ENCODE data around the gene ELP1. TPM values are rescaled to one million over a fixed set of nuclear protein-coding genes. Genes with fewer than 3 reads are reported as not detected.
"Not testable (repeated sequence)": the region's sequence is repeated elsewhere in the genome, so short reads cannot be mapped to it uniquely, and the experiment has no call there.

The ELP1 gene
- total and polyA plus RNA-seq, 3 donors from 2014 or later, result 20.8 to 36.6 (median 32.7) TPM

DNA sequence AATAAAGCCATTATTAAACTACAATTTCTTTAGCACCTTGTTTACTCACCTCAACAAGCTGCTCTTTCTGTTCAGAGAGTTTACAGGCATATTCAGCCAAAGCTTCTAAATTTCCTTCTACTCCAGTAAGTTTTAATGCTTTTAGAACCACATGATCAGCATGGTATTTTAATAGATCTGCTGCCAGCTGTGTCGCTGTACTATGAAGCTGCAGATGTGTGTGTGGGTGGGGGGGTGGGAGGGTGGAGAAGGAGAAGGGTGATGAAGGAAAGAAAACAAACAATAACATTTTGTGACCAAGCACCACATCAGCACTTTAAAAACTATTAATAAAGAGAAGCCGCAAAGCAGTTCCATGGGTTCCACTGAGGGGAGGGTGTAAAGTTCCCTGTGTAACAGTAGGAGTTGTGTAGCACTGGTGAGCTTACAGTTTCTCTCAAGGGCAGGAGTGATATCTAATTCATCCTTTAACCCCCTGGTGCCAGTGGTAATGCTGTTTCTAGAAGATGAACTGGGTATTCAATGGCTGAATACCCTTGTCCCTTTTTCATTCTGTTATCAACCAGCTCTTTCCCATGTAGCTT is 38.8 kb upstream of the ELP1 start:
- Histone ChIP-seq H3K4me1 (peaks cover 29% of the 10 kb centered on the region), H3K27ac (peak overlapping the region; percentile 36 to 37), H3K9me3 (no peaks in the 10 kb centered on the region), H3K27me3 (no peaks in the 10 kb centered on the region), H3K36me3 (ENCODE audit: low read depth, missing control alignments) (no peaks in the 10 kb centered on the region), H3K4me3 (no peak overlapping the region)
- intact Hi-C loops (cut with DNase I; ENCODE audit: low total_unique reads), result no loop called here
- WGBS, 2 donors, result 36 to 47% methylated on average over 2 of the region's 2 CpGs
- TF ChIP-seq, protein P1, sequence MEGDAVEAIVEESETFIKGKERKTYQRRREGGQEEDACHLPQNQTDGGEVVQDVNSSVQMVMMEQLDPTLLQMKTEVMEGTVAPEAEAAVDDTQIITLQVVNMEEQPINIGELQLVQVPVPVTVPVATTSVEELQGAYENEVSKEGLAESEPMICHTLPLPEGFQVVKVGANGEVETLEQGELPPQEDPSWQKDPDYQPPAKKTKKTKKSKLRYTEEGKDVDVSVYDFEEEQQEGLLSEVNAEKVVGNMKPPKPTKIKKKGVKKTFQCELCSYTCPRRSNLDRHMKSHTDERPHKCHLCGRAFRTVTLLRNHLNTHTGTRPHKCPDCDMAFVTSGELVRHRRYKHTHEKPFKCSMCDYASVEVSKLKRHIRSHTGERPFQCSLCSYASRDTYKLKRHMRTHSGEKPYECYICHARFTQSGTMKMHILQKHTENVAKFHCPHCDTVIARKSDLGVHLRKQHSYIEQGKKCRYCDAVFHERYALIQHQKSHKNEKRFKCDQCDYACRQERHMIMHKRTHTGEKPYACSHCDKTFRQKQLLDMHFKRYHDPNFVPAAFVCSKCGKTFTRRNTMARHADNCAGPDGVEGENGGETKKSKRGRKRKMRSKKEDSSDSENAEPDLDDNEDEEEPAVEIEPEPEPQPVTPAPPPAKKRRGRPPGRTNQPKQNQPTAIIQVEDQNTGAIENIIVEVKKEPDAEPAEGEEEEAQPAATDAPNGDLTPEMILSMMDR (IDR thresholded peaks at IDR 0.05), result no peak
- TF ChIP-seq POLR2A (IDR thresholded peaks at IDR 0.05), result no peak
- no peak for DNase-seq

DNA sequence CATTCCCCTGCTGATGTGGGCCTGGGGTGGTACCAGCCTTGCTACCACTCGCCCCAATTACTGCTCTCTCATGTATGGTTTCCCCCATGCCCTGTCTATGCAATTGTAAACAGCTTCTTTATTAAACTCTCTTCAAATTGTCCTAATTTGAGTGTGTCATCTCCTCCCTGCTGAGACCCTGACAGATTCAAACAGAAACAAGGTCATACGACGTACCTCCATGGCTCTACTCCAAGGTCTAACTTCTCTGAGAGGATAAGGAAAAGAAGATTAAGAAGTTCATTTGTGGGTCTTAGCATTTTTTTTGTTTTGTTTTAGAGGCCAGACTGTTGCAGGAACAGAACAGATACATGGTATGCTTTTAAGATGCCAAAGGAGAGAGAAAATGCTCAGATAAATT is 38.3 kb upstream of the ELP1 start:
- no peak for DNase-seq
- Histone ChIP-seq H3K9me3 (no peaks in the 10 kb centered on the region), H3K27me3 (no peaks in the 10 kb centered on the region), H3K27ac (peak overlapping the region; percentile 36 to 37), H3K4me1 (peaks cover 29% of the 10 kb centered on the region), H3K36me3 (ENCODE audit: low read depth, missing control alignments) (no peaks in the 10 kb centered on the region), H3K4me3 (no peak overlapping the region)
- 45 to 66% methylated on average over 3 of the region's 3 CpGs for WGBS, 2 donors
- TF ChIP-seq POLR2A (IDR thresholded peaks at IDR 0.05), result no peak
- TF ChIP-seq, protein P1 (IDR thresholded peaks at IDR 0.05), result no peak
- intact Hi-C loops (cut with DNase I; ENCODE audit: low total_unique reads), result no loop called here

DNA sequence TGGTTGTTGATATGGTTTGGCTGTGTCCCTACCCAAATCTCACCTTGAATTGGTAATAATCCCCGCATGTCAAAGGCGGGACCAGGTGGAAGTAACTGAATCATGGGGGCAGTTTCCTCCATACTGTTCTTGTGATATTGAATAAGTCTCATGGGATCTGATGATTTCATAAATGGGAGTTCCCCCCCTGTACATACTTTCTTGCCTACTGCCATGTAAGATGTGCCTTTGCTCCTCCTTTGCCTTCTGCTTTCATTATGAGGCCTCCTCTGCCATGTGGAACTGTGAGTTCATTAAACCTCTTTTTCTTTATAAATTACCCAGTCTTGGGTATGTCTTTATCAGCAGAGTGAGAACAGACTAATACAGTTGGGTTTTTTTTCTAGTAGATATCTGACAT is 37.5 kb upstream of the ELP1 start:
- H3K27me3 ChIP-seq; H3K9me3 ChIP-seq; intact Hi-C loops (cut with DNase I; ENCODE audit: low total_unique reads); H3K36me3 ChIP-seq (ENCODE audit: low read depth, missing control alignments); DNase-seq; H3K4me3 ChIP-seq; H3K27ac ChIP-seq: not testable (repeated sequence)
- WGBS, 2 donors, result 92 to 95% methylated on average over 2 of the region's 2 CpGs
- peaks cover 29% of the 10 kb centered on the region for H3K4me1 ChIP-seq

DNA sequence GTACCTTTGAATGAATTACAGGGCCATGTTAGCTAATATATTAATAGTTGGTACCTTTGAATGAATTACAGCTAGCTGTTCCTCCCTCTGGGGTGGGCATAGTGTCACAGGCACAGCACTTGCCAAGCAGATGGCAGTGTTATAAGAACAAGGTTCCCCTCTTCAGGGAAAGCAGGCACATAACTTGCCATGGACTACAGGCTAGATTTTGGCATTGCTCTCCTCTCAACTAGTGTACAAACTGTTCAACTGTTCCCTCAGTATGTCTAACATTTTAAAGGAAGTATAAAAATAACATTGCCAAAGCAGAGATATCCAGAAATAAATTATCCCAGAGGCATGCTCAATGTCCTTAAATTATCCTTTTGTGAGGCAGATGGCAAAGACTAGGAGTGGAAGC is 34.0 kb upstream of the ELP1 start:
- Histone ChIP-seq H3K4me1 (peaks cover 13% of the 10 kb centered on the region), H3K4me3 (no peak overlapping the region), H3K27ac (no peak overlapping the region), H3K9me3 (no peaks in the 10 kb centered on the region), H3K27me3 (no peaks in the 10 kb centered on the region), H3K36me3 (ENCODE audit: low read depth, missing control alignments) (no peaks in the 10 kb centered on the region)
- DNase-seq, result no peak
- no peak for TF ChIP-seq POLR2A (IDR thresholded peaks at IDR 0.05)
- TF ChIP-seq, protein P1 (IDR thresholded peaks at IDR 0.05), result no peak
- intact Hi-C loops (cut with DNase I; ENCODE audit: low total_unique reads), result no loop called here

DNA sequence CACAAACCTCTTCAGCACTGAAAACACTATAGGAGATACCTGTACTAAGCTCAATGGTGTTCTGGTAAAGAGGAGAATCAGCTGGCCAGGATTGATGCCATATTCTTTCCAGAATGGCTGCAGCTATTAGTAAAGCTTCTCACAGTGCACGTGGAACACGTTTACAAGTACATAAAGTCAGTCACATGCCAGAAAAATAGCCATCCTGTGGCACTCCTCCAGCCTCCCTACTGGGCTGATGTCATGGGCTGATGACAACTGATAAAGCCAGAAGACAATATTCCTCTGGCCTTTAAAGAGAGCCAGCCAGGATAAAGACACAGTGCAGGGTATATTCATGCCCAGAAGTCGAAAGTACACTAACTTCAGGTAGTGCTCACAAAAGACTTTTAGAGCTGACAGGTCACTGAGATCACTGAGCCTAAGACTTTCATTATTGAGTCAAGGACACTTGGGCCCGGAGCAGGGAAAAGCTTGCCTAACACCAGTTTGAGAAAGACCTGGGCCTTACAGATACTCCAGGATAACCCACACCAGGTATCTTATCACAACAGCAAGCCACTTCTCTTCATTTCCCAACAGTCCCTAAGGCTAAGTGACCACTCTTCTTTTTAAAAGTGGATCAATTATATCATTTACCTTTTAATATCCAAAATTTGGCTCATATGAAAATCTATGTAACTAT is 29.7 kb upstream of the ELP1 start:
- DNase-seq, result peak; percentile 76
- intact Hi-C loops (cut with DNase I; ENCODE audit: low total_unique reads), result no loop called here
- Histone ChIP-seq H3K27me3 (no peaks in the 10 kb centered on the region), H3K9me3 (no peaks in the 10 kb centered on the region), H3K4me3 (no peak overlapping the region), H3K27ac (no peak overlapping the region), H3K4me1 (no peaks in the 10 kb centered on the region), H3K36me3 (ENCODE audit: low read depth, missing control alignments) (no peaks in the 10 kb centered on the region)
- 62 to 63% methylated on average over 4 of the region's 4 CpGs for WGBS, 2 donors
- TF ChIP-seq POLR2A (IDR thresholded peaks at IDR 0.05), result no peak

DNA sequence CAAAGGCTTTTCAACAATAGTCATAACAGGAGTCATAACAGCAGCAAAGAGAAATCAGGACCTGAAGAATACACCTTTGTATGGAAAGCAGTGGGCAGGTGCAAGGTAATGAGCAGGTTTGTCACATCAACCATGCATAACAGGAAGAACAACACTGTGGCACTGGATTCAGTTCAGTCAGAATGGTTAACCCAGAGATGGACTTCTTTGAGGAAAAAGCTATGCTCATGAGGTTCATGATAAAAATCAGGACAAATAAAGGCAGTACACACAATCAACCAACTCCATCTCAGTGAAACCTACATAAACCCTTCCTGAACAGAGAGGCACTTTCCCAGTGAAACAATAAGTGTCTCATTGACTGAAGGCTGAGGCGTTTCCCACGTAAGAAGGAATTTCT is 27.2 kb upstream of the ELP1 start:
- no peak overlapping the region for H3K27ac ChIP-seq
- H3K4me3 ChIP-seq, result no peak overlapping the region
- no peaks in the 10 kb centered on the region for H3K9me3 ChIP-seq
- no peaks in the 10 kb centered on the region for H3K36me3 ChIP-seq (ENCODE audit: low read depth, missing control alignments)
- no peaks in the 10 kb centered on the region for H3K4me1 ChIP-seq
- WGBS, 2 donors, result 91 to 93% methylated on average over 2 of the region's 2 CpGs
- no peak for TF ChIP-seq POLR2A (IDR thresholded peaks at IDR 0.05)
- TF ChIP-seq, protein P1 (IDR thresholded peaks at IDR 0.05), result no peak
- DNase-seq, result no peak
- no peaks in the 10 kb centered on the region for H3K27me3 ChIP-seq
- intact Hi-C loops (cut with DNase I; ENCODE audit: low total_unique reads), result no loop called here

All from testis (tissue), 3 donors.